ENCODE data around the gene EVA1C. TPM values are rescaled to one million over a fixed set of nuclear protein-coding genes. Genes with fewer than 3 reads are reported as not detected.
"Not testable (repeated sequence)": the region's sequence is repeated elsewhere in the genome, so short reads cannot be mapped to it uniquely, and the experiment has no call there.

The EVA1C gene
- total and polyA plus RNA-seq, 5 donors = 18.0 to 39.8 (median 21.2) TPM

GRCh38 chr21:32477424-32477745 lies 64.9 kb downstream of the EVA1C start:
- Histone ChIP-seq H3K4me3 (ENCODE audit: low read length) (no peak overlapping the region), H3K27me3 (ENCODE audit: control insufficient read depth, insufficient read depth) (no peaks in the 10 kb centered on the region), H3K27ac (ENCODE audit: low read length) (no peak overlapping the region), H3K4me1 (ENCODE audit: control insufficient read depth, insufficient read depth, low read length) (no peaks in the 10 kb centered on the region), H3K9me3 (ENCODE audit: control insufficient read depth, low read length) (no peaks in the 10 kb centered on the region)
- DNase-seq (no peak), ATAC-seq (no peak)
- intact Hi-C loops (cut with DNase I) = no loop called here
- WGBS = 80% methylated on average over 9 of the region's 9 CpGs

DNA sequence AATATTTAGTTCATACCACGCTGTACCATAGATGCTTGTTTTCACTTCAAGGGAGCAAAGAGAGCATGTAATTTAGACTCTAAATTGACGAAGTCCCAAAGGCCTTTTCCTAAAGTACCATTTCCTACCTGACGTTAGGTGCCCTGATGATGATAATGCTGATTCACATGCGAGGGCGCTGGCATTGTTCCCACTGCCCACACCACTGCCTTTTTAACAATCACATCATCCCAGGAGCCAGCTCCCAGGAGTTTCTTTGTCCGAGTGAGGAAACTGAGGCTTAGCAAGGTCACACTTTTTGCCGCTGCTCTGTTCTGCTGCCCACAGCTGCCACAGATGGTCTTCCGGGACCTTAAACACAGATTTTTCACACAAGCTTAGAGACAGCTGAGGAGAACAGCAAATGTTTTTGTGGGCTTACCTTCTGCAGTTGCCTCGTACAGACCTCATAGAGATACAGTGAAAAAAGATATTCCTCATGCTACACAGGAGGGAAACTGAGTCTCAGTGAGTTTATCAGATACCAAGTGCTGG lies 69.4 kb downstream of the EVA1C start:
- Histone ChIP-seq H3K4me3 (ENCODE audit: low read length) (no peak overlapping the region), H3K27me3 (ENCODE audit: control insufficient read depth, insufficient read depth) (no peaks in the 10 kb centered on the region), H3K27ac (ENCODE audit: low read length) (no peak overlapping the region), H3K4me1 (ENCODE audit: control insufficient read depth, insufficient read depth, low read length) (no peaks in the 10 kb centered on the region), H3K9me3 (ENCODE audit: control insufficient read depth, low read length) (no peaks in the 10 kb centered on the region)
- no peak for ATAC-seq
- no peak for DNase-seq
- 86% methylated on average over 9 of the region's 9 CpGs for WGBS
- intact Hi-C loops (cut with DNase I) = no loop called here

DNA sequence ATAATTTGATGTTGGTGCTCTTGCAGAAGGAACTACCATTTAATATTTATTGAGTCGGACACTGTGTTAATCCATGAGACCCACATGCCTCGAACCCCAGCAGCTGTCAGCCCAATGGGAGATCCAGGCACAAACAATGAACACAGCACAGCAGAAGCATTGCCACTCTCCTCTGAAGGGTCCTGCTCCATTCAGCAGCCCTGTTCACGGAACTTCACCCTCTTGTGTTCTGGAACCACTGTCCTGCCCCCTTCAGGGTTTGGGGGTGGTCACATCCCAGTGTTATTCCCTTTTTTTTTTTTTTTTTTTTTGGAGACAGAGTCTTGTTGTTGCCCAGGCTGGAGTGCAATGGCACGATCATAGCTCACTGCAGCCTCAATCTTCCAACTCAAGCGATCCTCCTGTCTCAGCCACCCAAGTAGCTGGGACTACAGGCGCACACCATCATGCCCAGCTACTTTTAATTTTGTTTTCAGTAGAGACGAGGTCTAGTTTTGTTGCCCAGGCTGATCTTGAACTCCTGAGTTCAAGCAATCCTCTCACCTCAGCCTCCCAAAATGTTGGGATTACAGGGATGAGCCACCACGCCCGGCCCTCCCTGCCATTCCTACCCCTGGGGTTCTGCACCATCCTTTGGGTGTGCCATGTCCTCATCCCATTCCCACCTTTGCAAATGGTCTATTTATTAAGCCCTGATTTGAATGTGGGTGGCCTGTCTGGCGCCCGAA lies 70.2 kb downstream of the EVA1C start:
- Histone ChIP-seq H3K4me1 (ENCODE audit: control insufficient read depth, insufficient read depth, low read length) (no peaks in the 10 kb centered on the region), H3K27me3 (ENCODE audit: control insufficient read depth, insufficient read depth) (no peaks in the 10 kb centered on the region), H3K9me3 (ENCODE audit: control insufficient read depth, low read length) (no peaks in the 10 kb centered on the region), H3K27ac (ENCODE audit: low read length) (no peak overlapping the region), H3K4me3 (ENCODE audit: low read length) (no peak overlapping the region)
- 92% methylated on average over 11 of the region's 11 CpGs for WGBS
- intact Hi-C loops (cut with DNase I) = no loop called here
- ATAC-seq (no peak), DNase-seq (no peak)

DNA sequence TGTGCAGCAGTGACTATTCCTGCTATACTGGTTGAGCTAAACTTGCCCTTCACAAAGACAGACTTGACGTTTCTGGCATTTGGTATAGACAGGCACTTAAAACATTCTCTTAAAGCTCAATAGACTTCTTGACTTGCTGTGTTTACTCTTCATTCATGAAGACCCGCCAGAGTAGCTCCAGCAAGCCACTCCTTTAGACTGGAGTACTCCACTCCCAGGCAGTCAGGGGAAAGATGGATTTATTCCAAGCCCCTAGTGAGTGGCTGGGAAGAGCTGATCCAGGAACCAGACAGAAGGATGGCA lies 70.7 kb downstream of the EVA1C start:
- DNase-seq = no peak
- intact Hi-C loops (cut with DNase I) = no loop called here
- WGBS = 72% methylated on average over 2 of the region's 2 CpGs
- no peaks in the 10 kb centered on the region for H3K4me1 ChIP-seq (ENCODE audit: control insufficient read depth, insufficient read depth, low read length)
- no peak for ATAC-seq
- no peak overlapping the region for H3K4me3 ChIP-seq (ENCODE audit: low read length)
- no peak overlapping the region for H3K27ac ChIP-seq (ENCODE audit: low read length)
- H3K27me3 ChIP-seq (ENCODE audit: control insufficient read depth, insufficient read depth) = no peaks in the 10 kb centered on the region
- no peaks in the 10 kb centered on the region for H3K9me3 ChIP-seq (ENCODE audit: control insufficient read depth, low read length)

GRCh38 chr21:32484706-32485380 lies 72.3 kb downstream of the EVA1C start:
- Histone ChIP-seq H3K27ac (ENCODE audit: low read length) (no peak overlapping the region), H3K9me3 (ENCODE audit: control insufficient read depth, low read length) (no peaks in the 10 kb centered on the region), H3K4me3 (ENCODE audit: low read length) (no peak overlapping the region), H3K27me3 (ENCODE audit: control insufficient read depth, insufficient read depth) (no peaks in the 10 kb centered on the region), H3K4me1 (ENCODE audit: control insufficient read depth, insufficient read depth, low read length) (no peaks in the 10 kb centered on the region)
- DNase-seq (peak in 1 of 3 donors; percentile 67), ATAC-seq (peak; percentile 65 to 77)
- WGBS = 86% methylated on average over 16 of the region's 16 CpGs
- intact Hi-C loops (cut with DNase I) = no loop called here

- intact Hi-C loops (cut with DNase I) = no loop called here
- no peaks in the 10 kb centered on the region for H3K27me3 ChIP-seq (ENCODE audit: control insufficient read depth, insufficient read depth)
- ATAC-seq = no peak
- DNase-seq = no peak
- 85% methylated on average over 3 of the region's 3 CpGs for WGBS
- H3K27ac ChIP-seq (ENCODE audit: low read length) = no peak overlapping the region
- no peaks in the 10 kb centered on the region for H3K9me3 ChIP-seq (ENCODE audit: control insufficient read depth, low read length)
- no peak overlapping the region for H3K4me3 ChIP-seq (ENCODE audit: low read length)
- peaks cover 7% of the 10 kb centered on the region for H3K4me1 ChIP-seq (ENCODE audit: control insufficient read depth, insufficient read depth, low read length)
Observed at GRCh38 chr21:32492376-32492775, 79.9 kb downstream of the EVA1C start.

DNA sequence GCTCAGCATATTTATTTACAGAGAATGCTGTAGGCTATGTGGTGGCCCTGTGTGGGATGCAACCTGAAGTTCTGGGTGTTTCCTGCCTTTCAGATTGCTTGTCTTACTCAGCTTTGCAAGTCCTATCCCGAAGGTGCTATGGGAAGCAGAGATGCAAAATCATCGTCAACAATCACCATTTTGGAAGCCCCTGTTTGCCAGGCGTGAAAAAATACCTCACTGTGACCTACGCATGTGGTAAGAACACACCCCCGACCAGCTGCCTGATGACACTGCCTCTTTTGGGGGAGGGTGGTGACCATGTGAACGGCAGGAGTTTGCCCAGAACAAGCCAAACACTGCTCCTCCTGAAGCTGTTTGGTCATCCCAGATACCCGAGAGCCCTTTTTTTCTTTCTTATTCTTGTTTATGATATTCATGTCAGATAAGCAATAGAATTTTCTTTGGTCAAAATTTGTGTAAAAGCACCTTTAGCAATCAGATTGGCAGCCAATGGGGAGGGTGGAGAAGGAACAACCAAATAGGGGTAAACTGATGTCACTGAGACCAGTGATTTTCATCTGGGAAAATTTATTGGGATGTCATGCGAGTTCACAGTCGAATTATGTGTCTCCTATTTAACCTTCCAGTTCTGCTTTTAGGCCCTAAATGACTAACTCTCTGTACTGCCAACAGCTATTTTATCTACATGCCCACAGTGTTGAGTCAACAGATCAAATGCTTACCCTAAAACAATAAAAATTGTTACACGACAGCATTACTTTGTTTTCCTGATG lies 82.6 kb downstream of the EVA1C start:
- no peak overlapping the region for H3K27ac ChIP-seq (ENCODE audit: low read length)
- H3K27me3 ChIP-seq (ENCODE audit: control insufficient read depth, insufficient read depth) = no peaks in the 10 kb centered on the region
- no peak for ATAC-seq
- H3K4me1 ChIP-seq (ENCODE audit: control insufficient read depth, insufficient read depth, low read length) = peaks cover 15% of the 10 kb centered on the region
- intact Hi-C loops (cut with DNase I) = no loop called here
- no peak overlapping the region for H3K4me3 ChIP-seq (ENCODE audit: low read length)
- 74% methylated on average over 10 of the region's 10 CpGs for WGBS
- H3K9me3 ChIP-seq (ENCODE audit: control insufficient read depth, low read length) = no peaks in the 10 kb centered on the region
- DNase-seq = no peak

- H3K4me1 ChIP-seq (ENCODE audit: control insufficient read depth, insufficient read depth, low read length) = peaks cover 15% of the 10 kb centered on the region
- no peak for ATAC-seq
- H3K9me3 ChIP-seq (ENCODE audit: control insufficient read depth, low read length) = no peaks in the 10 kb centered on the region
- H3K27me3 ChIP-seq (ENCODE audit: control insufficient read depth, insufficient read depth) = no peaks in the 10 kb centered on the region
- no peak for DNase-seq
- intact Hi-C loops (cut with DNase I) = no loop called here
- 89% methylated on average over 6 of the region's 6 CpGs for WGBS
- no peak overlapping the region for H3K4me3 ChIP-seq (ENCODE audit: low read length)
- no peak overlapping the region for H3K27ac ChIP-seq (ENCODE audit: low read length)
Observed at GRCh38 chr21:32496568-32496967, 84.1 kb downstream of the EVA1C start.

DNA sequence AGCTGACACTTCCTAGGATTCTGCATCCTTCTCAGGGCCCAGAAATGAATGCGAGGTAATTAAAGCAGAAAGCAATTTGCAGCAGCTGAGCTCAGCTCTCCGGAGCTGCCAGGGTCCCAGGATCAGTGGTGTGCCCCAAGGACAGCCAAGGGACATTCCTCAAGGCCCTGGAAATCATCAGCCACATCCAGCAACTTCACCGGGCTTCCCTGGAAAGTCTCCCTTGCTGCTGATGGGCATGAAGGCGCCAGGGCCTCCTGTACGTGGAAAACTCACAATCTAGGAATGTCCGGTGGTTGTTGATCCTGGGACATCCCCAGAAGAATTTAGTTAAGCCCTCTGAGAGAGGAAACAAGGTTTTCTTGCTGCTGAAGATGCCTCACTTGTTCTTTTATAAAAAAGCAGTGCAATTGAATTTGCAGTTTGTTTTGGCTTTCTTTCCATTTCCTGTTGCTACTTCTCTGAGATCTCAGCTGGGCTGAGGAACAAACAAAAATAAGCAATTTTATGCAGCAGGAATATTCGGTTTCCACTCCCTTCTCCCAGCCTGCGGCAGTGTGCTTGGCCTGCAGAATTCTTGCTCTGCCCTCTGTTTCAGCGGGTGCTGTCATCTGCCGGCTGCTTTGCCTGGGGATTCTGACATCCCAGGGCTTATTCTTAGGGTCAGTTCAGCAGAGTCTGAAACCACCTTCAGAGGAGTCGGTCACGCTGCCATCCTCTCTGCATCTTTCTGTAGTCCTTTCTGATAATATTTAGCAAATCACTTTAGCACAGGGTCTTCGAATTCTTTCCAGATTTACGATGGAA lies 86.9 kb downstream of the EVA1C start:
- 20% methylated on average over 14 of the region's 14 CpGs for WGBS
- peak; percentile 57 to 71 for ATAC-seq
- intact Hi-C loops (cut with DNase I) = no loop called here

DNA sequence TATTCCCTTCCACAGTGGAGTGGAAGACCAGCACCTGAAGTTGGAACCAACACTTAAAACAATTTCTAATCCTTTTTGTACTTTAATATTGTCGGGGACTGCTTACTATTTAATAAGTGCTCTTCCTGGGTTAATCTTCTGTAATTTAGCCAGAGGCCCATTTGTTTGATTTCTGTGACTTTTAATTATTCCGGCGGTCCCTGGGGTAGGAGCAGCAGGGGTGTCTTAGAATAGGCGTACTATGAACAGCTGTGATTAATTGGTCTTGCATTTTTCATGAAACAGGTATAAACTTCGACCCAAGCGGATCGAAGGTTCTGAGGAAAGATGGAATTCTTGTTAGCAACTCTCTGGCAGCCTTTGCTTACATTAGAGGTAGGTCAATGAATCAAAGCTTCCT lies 91.1 kb downstream of the EVA1C start:
- DNase-seq; H3K9me3 ChIP-seq (ENCODE audit: control insufficient read depth, low read length); H3K4me3 ChIP-seq (ENCODE audit: low read length); H3K27ac ChIP-seq (ENCODE audit: low read length); ATAC-seq; intact Hi-C loops (cut with DNase I); H3K27me3 ChIP-seq (ENCODE audit: control insufficient read depth, insufficient read depth): not testable (repeated sequence)
- WGBS = 96% methylated on average over 7 of the region's 7 CpGs
- peaks cover 11% of the 10 kb centered on the region for H3K4me1 ChIP-seq (ENCODE audit: control insufficient read depth, insufficient read depth, low read length)

More for the DNA sequence above, 86.9 kb downstream of the EVA1C start:
- no peak overlapping the region for H3K4me3 ChIP-seq (ENCODE audit: low read length)
- no peaks in the 10 kb centered on the region for H3K9me3 ChIP-seq (ENCODE audit: control insufficient read depth, low read length)
- H3K4me1 ChIP-seq (ENCODE audit: control insufficient read depth, insufficient read depth, low read length) = peaks cover 12% of the 10 kb centered on the region
- peak in 2 of 3 donors; percentile 57 to 71 for DNase-seq
- no peaks in the 10 kb centered on the region for H3K27me3 ChIP-seq (ENCODE audit: control insufficient read depth, insufficient read depth)
- H3K27ac ChIP-seq (ENCODE audit: low read length) = peak overlapping the region; percentile 87

Data from right cardiac atrium (tissue), 5 donors.